ENCODE results near the gene PIKFYVE. TPM values are rescaled to one million over a fixed set of nuclear protein-coding genes. Genes with fewer than 3 reads are reported as not detected.

PIKFYVE gene
- total and polyA plus RNA-seq, 9 donors = 10.6 to 26.6 (median 15.4) TPM

DNA sequence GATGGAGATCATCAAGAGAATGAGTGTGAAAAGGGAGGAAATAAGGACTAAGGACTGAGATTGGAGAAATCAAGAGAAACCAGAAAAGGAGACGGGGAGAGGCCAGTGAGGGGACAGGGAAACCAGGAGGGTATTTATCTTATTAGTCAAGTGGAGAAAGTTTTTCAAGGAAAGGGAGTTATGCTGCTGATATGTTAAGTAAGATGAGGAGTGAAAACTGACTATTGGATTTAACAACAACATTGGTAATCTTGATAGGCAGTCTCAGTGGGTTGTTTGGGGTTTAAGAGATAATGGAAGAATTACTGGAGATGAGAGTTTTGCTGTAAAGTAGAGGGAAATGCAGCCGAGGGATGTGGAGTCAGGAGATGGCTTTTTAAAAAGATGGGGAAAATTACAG is 30.6 kb downstream of the PIKFYVE start:
- DNase-seq = no peak
- H3K36me3 ChIP-seq (ENCODE audit: control insufficient read depth, insufficient read depth, low read length) = peaks cover 27% of the 10 kb centered on the region
- no peak overlapping the region for H3K4me3 ChIP-seq (ENCODE audit: low read length)
- H3K27me3 ChIP-seq (ENCODE audit: control insufficient read depth, insufficient read depth, low read length) = no peaks in the 10 kb centered on the region
- no peaks in the 10 kb centered on the region for H3K9me3 ChIP-seq (replicated peaks; ENCODE audit: control insufficient read depth, low read depth, low read length)
- H3K27ac ChIP-seq (ENCODE audit: low read length) = no peak overlapping the region
- no peaks in the 10 kb centered on the region for H3K4me1 ChIP-seq (ENCODE audit: control insufficient read depth, insufficient read depth, low read length)
- WGBS (ENCODE audit: insufficient coverage) = 100% methylated on average over 1 of the region's 2 CpGs

- H3K4me1 ChIP-seq (ENCODE audit: control insufficient read depth, insufficient read depth, low read length) = no peaks in the 10 kb centered on the region
- no peaks in the 10 kb centered on the region for H3K27me3 ChIP-seq (ENCODE audit: control insufficient read depth, insufficient read depth, low read length)
- WGBS (ENCODE audit: insufficient coverage) = no CpG with 5 or more reads among the region's 1 CpG
- no peak overlapping the region for H3K27ac ChIP-seq (ENCODE audit: low read length)
- peaks cover 30% of the 10 kb centered on the region for H3K36me3 ChIP-seq (ENCODE audit: control insufficient read depth, insufficient read depth, low read length)
- H3K9me3 ChIP-seq (replicated peaks; ENCODE audit: control insufficient read depth, low read depth, low read length) = no peaks in the 10 kb centered on the region
- H3K4me3 ChIP-seq (ENCODE audit: low read length) = no peak overlapping the region
- DNase-seq = no peak
These were observed 31.9 kb downstream of the PIKFYVE start for GRCh38 chr2:208297961-208298360.

DNA sequence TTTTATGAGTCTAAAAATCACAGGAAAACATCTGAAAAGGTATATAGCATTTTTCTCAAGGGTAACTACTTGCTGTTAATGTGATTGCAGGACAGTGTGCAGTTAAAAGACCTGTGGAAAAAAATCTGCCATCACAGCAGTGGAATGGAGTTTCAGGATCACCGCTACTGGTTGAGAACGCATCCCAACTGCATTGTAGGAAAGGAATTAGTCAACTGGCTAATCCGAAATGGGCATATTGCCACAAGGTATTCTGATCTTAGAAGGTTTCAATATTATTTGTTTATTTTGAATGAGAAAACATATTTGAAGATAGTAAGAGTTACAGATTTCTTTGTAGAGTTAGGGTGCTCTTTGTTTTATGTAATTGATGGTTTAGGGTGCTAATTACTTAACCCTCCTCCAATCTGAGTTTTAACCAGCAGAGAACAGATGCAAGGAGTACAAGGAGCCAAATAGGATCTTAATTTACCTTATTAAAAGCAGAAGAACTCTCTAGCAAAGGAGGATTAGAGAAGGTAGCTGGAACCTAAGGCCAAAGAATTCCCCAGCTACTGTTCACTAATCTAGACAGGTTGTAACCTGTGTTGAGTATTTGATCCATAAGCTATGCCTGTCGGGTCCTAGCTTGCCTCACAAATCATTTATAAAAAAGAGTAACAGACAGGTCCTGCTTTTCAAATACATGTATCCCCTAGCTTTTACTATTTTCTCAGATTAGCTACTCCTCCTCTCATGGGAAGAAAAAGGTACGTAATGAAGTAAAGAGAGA is 35.0 kb downstream of the PIKFYVE start:
- H3K27ac ChIP-seq (ENCODE audit: low read length) = no peak overlapping the region
- H3K4me3 ChIP-seq (ENCODE audit: low read length) = no peak overlapping the region
- H3K36me3 ChIP-seq (ENCODE audit: control insufficient read depth, insufficient read depth, low read length) = peaks cover 28% of the 10 kb centered on the region
- H3K9me3 ChIP-seq (replicated peaks; ENCODE audit: control insufficient read depth, low read depth, low read length) = no peaks in the 10 kb centered on the region
- 100% methylated on average over 3 of the region's 5 CpGs for WGBS (ENCODE audit: insufficient coverage)
- H3K27me3 ChIP-seq (ENCODE audit: control insufficient read depth, insufficient read depth, low read length) = no peaks in the 10 kb centered on the region
- no peak for DNase-seq
- H3K4me1 ChIP-seq (ENCODE audit: control insufficient read depth, insufficient read depth, low read length) = no peaks in the 10 kb centered on the region

DNA sequence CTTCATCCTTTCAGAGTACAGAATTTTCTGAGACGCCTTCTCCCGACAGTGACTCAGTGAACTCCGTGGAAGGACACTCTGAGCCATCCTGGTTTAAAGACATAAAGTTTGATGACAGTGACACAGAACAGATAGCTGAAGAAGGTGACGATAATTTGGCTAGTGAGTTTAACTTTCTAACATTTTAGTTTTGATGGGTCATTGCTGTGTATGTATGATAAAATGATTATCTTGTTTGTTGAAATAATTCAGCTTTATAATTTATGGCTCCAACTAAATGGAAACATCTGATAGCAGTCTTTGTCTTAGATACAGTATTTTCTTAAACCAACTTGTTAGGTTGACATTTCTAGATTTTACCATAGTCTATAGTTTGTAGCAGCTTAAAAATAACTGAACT is 38.1 kb downstream of the PIKFYVE start:
- Histone ChIP-seq H3K4me1 (ENCODE audit: control insufficient read depth, insufficient read depth, low read length) (no peaks in the 10 kb centered on the region), H3K36me3 (ENCODE audit: control insufficient read depth, insufficient read depth, low read length) (peaks cover 21% of the 10 kb centered on the region)

DNA sequence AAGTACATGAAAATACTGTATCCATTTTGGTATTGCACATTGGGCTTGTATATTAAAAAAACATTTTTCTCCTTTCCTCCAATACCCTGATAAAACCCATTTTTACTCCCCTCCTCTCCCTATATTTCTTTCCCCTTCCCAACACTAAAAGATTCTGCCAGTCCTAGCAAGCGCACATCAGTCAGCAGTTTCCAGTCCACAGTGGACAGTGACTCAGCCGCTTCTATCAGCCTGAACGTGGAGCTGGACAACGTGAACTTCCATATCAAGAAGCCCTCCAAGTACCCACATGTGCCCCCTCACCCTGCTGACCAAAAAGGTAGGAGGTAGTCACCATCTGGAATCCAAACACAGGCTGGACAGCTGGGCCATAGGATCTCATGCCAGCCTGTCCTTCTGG is 38.6 kb downstream of the PIKFYVE start:
- H3K27ac ChIP-seq (ENCODE audit: low read length) = no peak overlapping the region
- no peak for DNase-seq
- no peaks in the 10 kb centered on the region for H3K27me3 ChIP-seq (ENCODE audit: control insufficient read depth, insufficient read depth, low read length)
- peaks cover 20% of the 10 kb centered on the region for H3K36me3 ChIP-seq (ENCODE audit: control insufficient read depth, insufficient read depth, low read length)
- no peak overlapping the region for H3K4me3 ChIP-seq (ENCODE audit: low read length)
- H3K4me1 ChIP-seq (ENCODE audit: control insufficient read depth, insufficient read depth, low read length) = no peaks in the 10 kb centered on the region
- WGBS (ENCODE audit: insufficient coverage) = 100% methylated on average over 3 of the region's 4 CpGs
- H3K9me3 ChIP-seq (replicated peaks; ENCODE audit: control insufficient read depth, low read depth, low read length) = no peaks in the 10 kb centered on the region

More for the DNA sequence above, 38.1 kb downstream of the PIKFYVE start:
- DNase-seq = no peak
- Histone ChIP-seq H3K4me3 (ENCODE audit: low read length) (no peak overlapping the region), H3K27me3 (ENCODE audit: control insufficient read depth, insufficient read depth, low read length) (no peaks in the 10 kb centered on the region), H3K9me3 (replicated peaks; ENCODE audit: control insufficient read depth, low read depth, low read length) (no peaks in the 10 kb centered on the region), H3K27ac (ENCODE audit: low read length) (no peak overlapping the region)
- 83% methylated on average over 3 of the region's 4 CpGs for WGBS (ENCODE audit: insufficient coverage)

DNA sequence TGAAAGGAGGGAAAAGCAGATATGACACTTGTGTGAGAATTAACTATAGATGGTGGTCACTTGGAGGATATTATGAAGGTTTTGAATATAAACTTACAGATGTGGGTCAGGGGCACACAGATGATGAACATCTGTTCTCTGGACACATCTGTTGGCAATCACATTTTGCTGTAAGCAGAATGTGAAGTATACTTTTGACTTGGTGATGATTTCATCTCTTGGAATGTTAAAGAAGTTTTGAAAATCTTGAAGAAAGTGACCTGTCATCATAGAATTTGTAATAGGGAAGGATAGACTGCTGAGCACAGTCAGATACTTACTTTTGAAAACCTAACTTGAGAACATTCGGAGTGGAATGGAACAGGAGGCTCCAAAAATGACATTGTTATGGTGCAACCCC is 40.2 kb downstream of the PIKFYVE start:
- H3K4me1 ChIP-seq (ENCODE audit: control insufficient read depth, insufficient read depth, low read length) = no peaks in the 10 kb centered on the region
- peaks cover 15% of the 10 kb centered on the region for H3K36me3 ChIP-seq (ENCODE audit: control insufficient read depth, insufficient read depth, low read length)

DNA sequence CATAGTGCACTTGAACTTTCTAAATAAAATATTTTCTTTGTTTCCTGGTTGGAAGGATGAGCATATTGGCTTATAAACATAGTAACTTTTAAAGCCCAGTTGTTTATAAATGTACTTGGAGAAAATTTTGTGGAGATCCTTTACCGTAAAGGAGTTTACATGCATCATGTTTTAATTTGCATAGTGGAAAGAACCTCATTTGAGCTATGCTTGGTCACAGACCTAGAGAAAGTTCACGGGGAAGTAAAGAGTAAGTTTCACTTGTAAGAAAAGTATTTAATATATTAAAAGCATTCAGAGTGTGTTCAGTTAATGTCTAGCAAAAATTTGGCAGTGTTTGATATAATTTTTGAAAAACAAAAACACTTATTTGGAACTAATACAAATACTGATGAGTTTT is 45.3 kb downstream of the PIKFYVE start:
- no peak for DNase-seq
- no CpG with 5 or more reads among the region's 2 CpGs for WGBS (ENCODE audit: insufficient coverage)
- Histone ChIP-seq H3K27ac (ENCODE audit: low read length) (no peak overlapping the region), H3K9me3 (replicated peaks; ENCODE audit: control insufficient read depth, low read depth, low read length) (no peaks in the 10 kb centered on the region), H3K27me3 (ENCODE audit: control insufficient read depth, insufficient read depth, low read length) (no peaks in the 10 kb centered on the region), H3K4me1 (ENCODE audit: control insufficient read depth, insufficient read depth, low read length) (no peaks in the 10 kb centered on the region), H3K4me3 (ENCODE audit: low read length) (no peak overlapping the region), H3K36me3 (ENCODE audit: control insufficient read depth, insufficient read depth, low read length) (peaks cover 9% of the 10 kb centered on the region)

More for the DNA sequence above, 40.2 kb downstream of the PIKFYVE start:
- H3K27me3 ChIP-seq (ENCODE audit: control insufficient read depth, insufficient read depth, low read length) = no peaks in the 10 kb centered on the region
- no peaks in the 10 kb centered on the region for H3K9me3 ChIP-seq (replicated peaks; ENCODE audit: control insufficient read depth, low read depth, low read length)
- no peak overlapping the region for H3K27ac ChIP-seq (ENCODE audit: low read length)
- 86% methylated on average over 1 of the region's 1 CpG for WGBS (ENCODE audit: insufficient coverage)
- H3K4me3 ChIP-seq (ENCODE audit: low read length) = no peak overlapping the region
- no peak for DNase-seq

DNA sequence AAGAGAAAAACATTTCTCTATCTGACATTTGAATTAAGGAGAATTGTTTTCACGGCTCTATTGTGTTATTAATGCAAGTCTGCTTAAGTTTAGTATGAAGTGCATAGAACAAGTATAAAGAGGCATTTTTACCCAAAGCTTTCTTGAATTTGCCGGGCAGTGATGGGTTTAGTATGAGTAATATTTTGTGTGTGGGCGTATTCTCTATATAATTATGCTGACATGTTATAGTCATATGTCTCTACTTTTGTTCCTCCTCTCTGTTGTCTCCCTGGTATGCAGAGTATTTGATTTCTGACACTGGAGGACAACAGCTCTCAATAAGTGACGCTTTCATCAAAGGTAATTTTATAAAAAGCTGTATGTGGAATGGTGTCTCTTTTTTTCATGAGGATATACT is 45.9 kb downstream of the PIKFYVE start:
- no peak overlapping the region for H3K27ac ChIP-seq (ENCODE audit: low read length)

GRCh38 chr2:208315081-208315788 is 49.2 kb downstream of the PIKFYVE start:
- Histone ChIP-seq H3K9me3 (replicated peaks; ENCODE audit: control insufficient read depth, low read depth, low read length) (no peaks in the 10 kb centered on the region), H3K27ac (ENCODE audit: low read length) (no peak overlapping the region), H3K36me3 (ENCODE audit: control insufficient read depth, insufficient read depth, low read length) (peaks cover 16% of the 10 kb centered on the region)

More for the DNA sequence above, 45.9 kb downstream of the PIKFYVE start:
- no peak overlapping the region for H3K4me3 ChIP-seq (ENCODE audit: low read length)
- H3K4me1 ChIP-seq (ENCODE audit: control insufficient read depth, insufficient read depth, low read length) = no peaks in the 10 kb centered on the region
- H3K9me3 ChIP-seq (replicated peaks; ENCODE audit: control insufficient read depth, low read depth, low read length) = no peaks in the 10 kb centered on the region
- DNase-seq = no peak
- peaks cover 9% of the 10 kb centered on the region for H3K36me3 ChIP-seq (ENCODE audit: control insufficient read depth, insufficient read depth, low read length)
- no peaks in the 10 kb centered on the region for H3K27me3 ChIP-seq (ENCODE audit: control insufficient read depth, insufficient read depth, low read length)
- WGBS (ENCODE audit: insufficient coverage) = no CpG with 5 or more reads among the region's 4 CpGs

DNA sequence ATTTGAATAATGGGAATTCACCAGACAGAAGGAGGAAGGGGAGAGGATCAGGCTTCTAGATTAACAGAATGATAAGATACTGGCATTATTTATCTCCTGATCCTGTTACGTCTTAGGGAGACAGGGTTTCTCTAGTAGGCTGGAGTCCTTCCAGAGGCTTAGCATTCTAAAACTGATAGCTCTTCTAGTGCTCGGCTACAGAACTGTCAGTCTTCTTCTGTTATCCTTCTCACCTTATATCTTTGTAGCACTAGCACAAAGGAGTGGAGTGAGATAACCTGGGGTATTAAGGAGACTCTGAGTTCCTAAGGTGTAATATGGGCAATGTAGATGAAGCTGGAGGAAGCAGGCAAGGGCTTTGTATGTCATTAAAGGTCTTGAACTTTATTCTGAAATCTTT is 52.1 kb downstream of the PIKFYVE start:
- H3K27ac ChIP-seq (ENCODE audit: low read length) = no peak overlapping the region
- H3K9me3 ChIP-seq (replicated peaks; ENCODE audit: control insufficient read depth, low read depth, low read length) = no peaks in the 10 kb centered on the region
- H3K4me3 ChIP-seq (ENCODE audit: low read length) = no peak overlapping the region
- H3K27me3 ChIP-seq (ENCODE audit: control insufficient read depth, insufficient read depth, low read length) = no peaks in the 10 kb centered on the region
- peaks cover 3% of the 10 kb centered on the region for H3K4me1 ChIP-seq (ENCODE audit: control insufficient read depth, insufficient read depth, low read length)
- WGBS (ENCODE audit: insufficient coverage) = no CpG with 5 or more reads among the region's 2 CpGs
- H3K36me3 ChIP-seq (ENCODE audit: control insufficient read depth, insufficient read depth, low read length) = peaks cover 13% of the 10 kb centered on the region
- no peak for DNase-seq

More at GRCh38 chr2:208315081-208315788, 49.2 kb downstream of the PIKFYVE start:
- H3K4me3 ChIP-seq (ENCODE audit: low read length) = no peak overlapping the region
- DNase-seq = peak; percentile 22
- no peaks in the 10 kb centered on the region for H3K27me3 ChIP-seq (ENCODE audit: control insufficient read depth, insufficient read depth, low read length)
- H3K4me1 ChIP-seq (ENCODE audit: control insufficient read depth, insufficient read depth, low read length) = no peaks in the 10 kb centered on the region
- 92% methylated on average over 6 of the region's 8 CpGs for WGBS (ENCODE audit: insufficient coverage)

Data from muscle of leg (tissue), 11 donors.